Lower leg skin (tissue), 3 donors: ENCODE measurements around the gene ANKRD9.

Source experiments
- CTCF ChIP-seq, 3 donors: fragments of 450-650 bp; IDR thresholded peaks; one replicate each; pipeline ENCODE4 v1.5.1; 2016; ENCODE audit warnings: antibody characterized with exemption in 3 of 3, mild to moderate bottlenecking in 3 of 3, moderate library complexity in 2 of 3
- POLR2A ChIP-seq, 2 donors: fragments of 450-650 bp; IDR thresholded peaks; one replicate each; pipeline ENCODE4 v1.6.1; 2016 to 2017; ENCODE audit warnings: antibody characterized with exemption in 2 of 2, mild to moderate bottlenecking in 1 of 2, moderate library complexity in 1 of 2

GRCh38 chr14:102509746-102510615, at the start of gene ANKRD9:
- TF ChIP-seq CTCF (IDR thresholded peaks at IDR 0.05) = no peak
- no peak for TF ChIP-seq POLR2A (IDR thresholded peaks at IDR 0.05)
